Stimulated activated CD8-positive, alpha-beta memory T cell treated with anti-CD3 and anti-CD28 coated beads, Interleukin-12 subunit alpha, Interleukin-12 subunit beta, amount 100 ng/mL, for 1 hour (primary cell): ENCODE data around the gene SLITRK1.

Source experiments
- DNase-seq: peaks from one replicate; pipeline ENCODE4 v3.0.0-alpha.2; 2020; ENCODE audit warnings: low read depth

Gene SLITRK1

GRCh38 chr13:83865161-83866137, 16.8 kb downstream of the SLITRK1 start:
- no peak for DNase-seq

DNA sequence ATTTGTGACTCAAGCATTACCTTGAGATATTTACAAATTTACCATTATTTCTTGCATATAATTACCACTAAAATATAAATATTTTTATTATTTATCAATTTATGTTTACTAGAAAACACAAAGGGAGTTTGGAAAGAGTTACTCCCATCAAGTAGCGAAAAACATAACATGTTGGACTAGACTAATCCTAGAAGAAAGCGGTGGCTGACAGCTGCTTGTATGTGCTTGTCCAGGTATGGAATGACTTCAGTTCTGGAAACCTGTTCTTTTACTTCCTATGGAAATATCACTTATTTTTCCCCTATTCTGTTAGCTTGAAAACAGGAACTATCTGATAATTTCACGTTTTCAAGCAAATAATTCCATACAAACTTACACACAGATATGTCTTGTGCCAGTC, 28.5 kb downstream of the SLITRK1 start:
- no peak for DNase-seq

GRCh38 chr13:83845106-83845505, 37.2 kb downstream of the SLITRK1 start:
- no peak for DNase-seq

DNA sequence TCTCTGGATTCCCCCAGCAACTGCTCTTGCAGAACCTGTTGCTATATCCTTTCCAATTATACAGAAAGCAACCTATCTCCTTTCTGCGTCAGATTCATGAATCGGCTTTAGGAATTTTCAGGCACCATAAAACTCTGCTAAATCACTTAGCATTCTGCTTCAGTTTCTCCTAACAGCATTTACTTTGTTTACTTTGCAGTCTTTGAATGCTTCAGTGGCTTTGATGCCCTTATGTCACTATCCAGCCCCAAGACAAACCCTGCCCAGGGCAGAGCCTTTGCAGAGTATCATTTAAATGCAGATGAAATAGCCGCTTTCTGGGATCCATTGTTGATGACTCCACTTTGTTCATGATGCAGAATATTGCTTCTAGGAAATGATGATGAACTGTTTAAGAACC, 43.1 kb downstream of the SLITRK1 start:
- no peak for DNase-seq

GRCh38 chr13:83831796-83832195, 50.5 kb downstream of the SLITRK1 start:
- no peak for DNase-seq

GRCh38 chr13:83829810-83830209, 52.5 kb downstream of the SLITRK1 start:
- DNase-seq, result no peak

- no peak for DNase-seq
These were observed 54.9 kb downstream of the SLITRK1 start for GRCh38 chr13:83827338-83827737.
